ENCODE measurements around the gene MAPK8IP2. TPM values are rescaled to one million over a fixed set of nuclear protein-coding genes. Genes with fewer than 3 reads are reported as not detected.

MAPK8IP2 gene
- total RNA-seq, result 1 to 10 TPM; 1.3 to 2.9 (median 1.7) TPM

DNA sequence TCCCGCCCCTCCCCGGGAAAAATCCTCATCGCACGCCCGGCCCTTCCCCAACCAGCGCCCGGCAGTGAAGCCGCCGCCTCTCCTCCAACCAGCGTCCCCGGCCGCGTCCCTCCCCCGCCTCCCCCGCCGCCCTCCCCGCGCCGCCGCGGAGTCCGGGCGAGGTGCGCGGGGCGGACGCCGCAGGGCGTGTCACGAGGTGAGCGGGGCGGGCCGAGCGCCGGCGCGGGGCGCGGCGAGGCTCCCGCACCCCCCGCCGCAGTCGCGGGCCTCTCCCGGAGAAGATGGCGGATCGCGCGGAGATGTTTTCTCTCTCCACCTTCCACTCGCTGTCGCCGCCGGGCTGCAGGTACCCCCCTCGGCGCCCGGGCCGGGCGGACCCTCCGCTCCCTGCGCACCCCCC lies at the start of gene MAPK8IP2:
MAPK8IP2 (plus strand) TSS at position 256 of the 400 bp plus-strand sequence; CDS start at position 282, 26 bp downstream.
- WGBS, 2 donors, result no CpG with 5 or more reads among the region's 61 CpGs
- H3K4me1 ChIP-seq, result peaks cover 0 to 22% (median 13%) of the 10 kb centered on the region in 3 donors
- TF ChIP-seq, protein P1, sequence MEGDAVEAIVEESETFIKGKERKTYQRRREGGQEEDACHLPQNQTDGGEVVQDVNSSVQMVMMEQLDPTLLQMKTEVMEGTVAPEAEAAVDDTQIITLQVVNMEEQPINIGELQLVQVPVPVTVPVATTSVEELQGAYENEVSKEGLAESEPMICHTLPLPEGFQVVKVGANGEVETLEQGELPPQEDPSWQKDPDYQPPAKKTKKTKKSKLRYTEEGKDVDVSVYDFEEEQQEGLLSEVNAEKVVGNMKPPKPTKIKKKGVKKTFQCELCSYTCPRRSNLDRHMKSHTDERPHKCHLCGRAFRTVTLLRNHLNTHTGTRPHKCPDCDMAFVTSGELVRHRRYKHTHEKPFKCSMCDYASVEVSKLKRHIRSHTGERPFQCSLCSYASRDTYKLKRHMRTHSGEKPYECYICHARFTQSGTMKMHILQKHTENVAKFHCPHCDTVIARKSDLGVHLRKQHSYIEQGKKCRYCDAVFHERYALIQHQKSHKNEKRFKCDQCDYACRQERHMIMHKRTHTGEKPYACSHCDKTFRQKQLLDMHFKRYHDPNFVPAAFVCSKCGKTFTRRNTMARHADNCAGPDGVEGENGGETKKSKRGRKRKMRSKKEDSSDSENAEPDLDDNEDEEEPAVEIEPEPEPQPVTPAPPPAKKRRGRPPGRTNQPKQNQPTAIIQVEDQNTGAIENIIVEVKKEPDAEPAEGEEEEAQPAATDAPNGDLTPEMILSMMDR (IDR thresholded peaks at IDR 0.05), result no peak
- no peak for TF ChIP-seq POLR2A (IDR thresholded peaks at IDR 0.05)
- peaks cover 0 to 76% (median 2%) of the 10 kb centered on the region in 4 donors for H3K27me3 ChIP-seq
- peak within 1 kb of the TSS; percentile 31 to 63 (median 45) for H3K4me3 ChIP-seq
- DNase-seq, result no peak
- H3K9me3 ChIP-seq, result no peaks in the 10 kb centered on the region
- intact Hi-C loops (cut with DNase I), result no loop called here
- no peaks in the 10 kb centered on the region for H3K36me3 ChIP-seq
- H3K27ac ChIP-seq, result no peak within 1 kb of the TSS

DNA sequence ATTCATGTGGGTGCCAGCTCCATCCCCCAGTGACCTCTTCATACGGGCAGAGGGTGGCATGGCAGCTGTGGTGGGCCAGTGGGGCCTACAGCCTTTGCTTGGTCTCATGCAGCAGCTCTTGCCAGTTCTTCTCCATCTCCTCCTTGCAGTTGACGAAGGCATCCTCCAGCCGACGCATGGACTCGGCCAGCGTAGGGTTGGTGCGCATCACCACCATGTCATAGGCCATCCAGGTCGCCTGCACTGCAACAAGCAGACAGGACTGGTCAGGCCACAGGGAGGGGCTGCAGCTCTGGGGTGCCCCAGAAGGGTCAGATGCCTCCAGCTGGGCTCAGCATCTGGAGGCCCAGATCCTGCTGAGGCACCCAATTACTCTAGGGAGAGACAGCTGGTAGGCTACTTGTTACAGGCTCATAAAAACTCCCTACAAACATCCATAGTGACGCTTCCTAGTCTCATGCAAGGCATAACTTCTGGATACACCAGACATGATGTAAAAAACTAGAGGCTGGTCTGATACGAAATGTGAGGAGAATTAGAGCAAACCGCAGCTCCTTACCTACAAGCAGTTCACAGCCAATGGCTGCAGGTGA lies 49.3 kb upstream of the MAPK8IP2 start:
- DNase-seq, result no peak
- Histone ChIP-seq H3K4me1 (peaks cover 0 to 31% (median 0%) of the 10 kb centered on the region in 3 donors), H3K27me3 (peaks cover 0 to 50% (median 0%) of the 10 kb centered on the region in 4 donors), H3K4me3 (no peak overlapping the region), H3K36me3 (no peaks in the 10 kb centered on the region), H3K27ac (no peak overlapping the region), H3K9me3 (no peaks in the 10 kb centered on the region)
- WGBS, 2 donors, result 87 to 89% methylated on average over 5 of the region's 11 CpGs
- intact Hi-C loops (cut with DNase I), result no loop called here
- TF ChIP-seq POLR2A (IDR thresholded peaks at IDR 0.05), result no peak
- TF ChIP-seq, protein P1 (IDR thresholded peaks at IDR 0.05), result no peak

DNA sequence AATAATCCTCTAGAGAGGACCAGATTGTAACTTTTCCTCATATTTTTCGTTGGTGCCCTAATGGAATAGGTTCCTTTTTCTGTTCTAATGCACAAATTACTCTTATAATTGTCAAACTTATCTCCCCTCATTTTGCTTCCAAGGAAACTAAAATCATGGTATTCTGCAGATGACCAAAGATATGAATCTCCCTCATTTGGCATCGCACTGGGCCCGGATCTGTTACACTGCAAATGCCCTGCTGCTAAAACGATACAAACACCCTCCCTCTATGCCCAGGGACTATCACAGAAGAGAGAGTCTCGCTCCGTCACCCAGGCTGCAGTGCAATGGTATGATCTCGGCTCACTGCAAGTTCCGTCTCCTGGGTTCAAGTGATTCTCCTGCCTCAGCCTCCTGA lies 47.3 kb upstream of the MAPK8IP2 start:
- Histone ChIP-seq H3K36me3 (no peaks in the 10 kb centered on the region), H3K4me3 (no peak overlapping the region), H3K9me3 (no peaks in the 10 kb centered on the region), H3K4me1 (peaks cover 0 to 12% (median 0%) of the 10 kb centered on the region in 3 donors), H3K27me3 (peaks cover 0 to 30% (median 0%) of the 10 kb centered on the region in 4 donors), H3K27ac (no peak overlapping the region)
- 77 to 90% methylated on average over 8 of the region's 8 CpGs for WGBS, 2 donors
- intact Hi-C loops (cut with DNase I), result no loop called here
- TF ChIP-seq, protein P1 (IDR thresholded peaks at IDR 0.05), result no peak
- TF ChIP-seq POLR2A (IDR thresholded peaks at IDR 0.05), result no peak
- DNase-seq, result no peak

DNA sequence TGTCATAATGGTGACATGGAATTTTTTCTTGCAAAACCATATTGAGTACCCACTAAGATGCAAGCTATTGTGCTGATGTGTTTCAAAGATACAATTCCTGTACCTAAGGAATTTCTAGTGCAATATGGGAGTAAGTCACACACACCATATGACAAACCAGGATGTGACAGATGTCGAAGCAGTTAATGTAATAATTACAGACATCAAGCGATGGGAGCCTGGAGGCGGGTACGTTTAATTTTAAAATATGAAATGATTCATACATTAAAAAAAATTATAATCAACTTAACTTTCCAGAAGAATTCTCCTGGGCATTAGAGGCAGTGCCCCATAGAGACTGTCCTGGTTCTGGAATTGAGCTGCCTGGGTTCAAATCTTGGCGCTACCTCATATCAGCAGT lies 43.9 kb upstream of the MAPK8IP2 start:
- Histone ChIP-seq H3K36me3 (no peaks in the 10 kb centered on the region), H3K9me3 (no peaks in the 10 kb centered on the region), H3K4me1 (peaks cover 0 to 9% (median 6%) of the 10 kb centered on the region in 3 donors), H3K27ac (no peak overlapping the region), H3K4me3 (no peak overlapping the region), H3K27me3 (peaks cover 0 to 1% (median 0%) of the 10 kb centered on the region in 4 donors)
- WGBS, 2 donors, result 78 to 82% methylated on average over 5 of the region's 5 CpGs
- intact Hi-C loops (cut with DNase I), result no loop called here
- no peak for DNase-seq
- TF ChIP-seq, protein P1 (IDR thresholded peaks at IDR 0.05), result no peak
- no peak for TF ChIP-seq POLR2A (IDR thresholded peaks at IDR 0.05)

DNA sequence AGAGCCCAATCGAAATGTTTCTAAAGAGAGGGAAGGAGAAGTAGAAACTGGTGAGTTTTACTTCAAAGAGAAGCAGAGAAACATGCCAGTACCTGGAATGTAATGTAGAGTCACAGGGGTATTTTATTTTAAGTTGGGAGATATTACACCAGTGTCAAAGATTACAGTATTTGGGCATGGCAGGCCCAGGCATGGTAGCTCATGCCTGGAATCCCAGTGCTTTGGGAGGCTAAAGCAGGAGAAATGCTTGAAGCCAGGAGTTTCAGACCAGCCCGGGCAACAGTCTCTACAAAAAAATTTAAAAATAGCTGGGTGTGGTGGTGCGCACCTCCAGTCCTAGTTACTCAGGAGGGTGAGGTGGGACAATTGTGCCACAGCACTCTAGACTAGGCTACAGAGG lies 40.6 kb upstream of the MAPK8IP2 start:
- intact Hi-C loops (cut with DNase I), result no loop called here
- DNase-seq, result no peak
- Histone ChIP-seq H3K27ac (peak overlapping the region in 3 of 4 donors; percentile 32 to 40 (median 34)), H3K4me1 (peaks cover 0 to 30% (median 14%) of the 10 kb centered on the region in 3 donors), H3K4me3 (no peak overlapping the region), H3K9me3 (no peaks in the 10 kb centered on the region), H3K36me3 (no peaks in the 10 kb centered on the region), H3K27me3 (no peaks in the 10 kb centered on the region)
- TF ChIP-seq, protein P1 (IDR thresholded peaks at IDR 0.05), result no peak
- TF ChIP-seq POLR2A (IDR thresholded peaks at IDR 0.05), result no peak
- WGBS, 2 donors, result 33 to 57% methylated on average over 3 of the region's 3 CpGs

All from esophagus squamous epithelium (tissue), 5 donors.